ENCODE data around the gene ZNF598. TPM values are rescaled to one million over a fixed set of nuclear protein-coding genes. Genes with fewer than 3 reads are reported as not detected.

The ZNF598 gene
- total RNA-seq, 3 donors from 2014 or later (not counting 1 experiment from before 2014, with no cell fraction given), result 56.1 to 71.6 (median 58.2) TPM

DNA sequence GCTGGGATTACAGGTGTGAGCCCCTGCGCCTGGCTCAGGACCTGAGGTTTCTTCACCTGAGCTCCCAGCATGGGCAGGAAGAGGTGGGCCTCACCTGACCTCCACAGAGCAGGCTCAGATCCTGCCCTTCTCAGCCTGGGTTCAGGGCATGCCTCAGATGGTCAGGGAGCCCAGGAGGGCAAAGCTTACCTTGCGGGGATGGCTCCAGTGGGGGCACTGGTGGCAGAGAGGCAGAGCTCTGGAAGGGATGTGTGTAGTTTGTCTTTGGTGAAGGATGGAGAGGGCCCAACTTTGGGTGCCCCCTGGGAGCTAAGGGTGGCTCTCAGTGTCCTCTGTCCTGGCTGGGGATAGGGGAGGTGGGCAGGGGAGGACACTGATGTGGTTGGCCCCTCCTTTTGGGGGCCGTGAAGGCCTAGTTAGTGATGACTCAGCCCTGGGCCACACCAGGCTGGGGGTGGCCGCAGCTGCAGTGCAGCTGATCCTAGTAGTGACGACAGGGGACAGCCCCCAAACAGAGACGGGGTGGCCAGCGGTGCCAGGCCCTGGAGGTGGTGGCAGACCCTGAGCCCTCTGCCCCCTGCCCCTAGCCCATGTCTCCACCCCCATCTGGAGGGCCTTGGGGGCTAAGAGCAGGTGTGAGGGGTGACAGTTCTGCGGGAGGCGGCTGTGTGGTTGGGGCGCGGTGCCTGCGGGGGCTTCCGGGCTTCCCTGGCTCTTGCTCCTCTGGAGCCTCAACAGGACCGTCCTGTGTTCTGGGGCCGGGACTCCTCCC lies 22.9 kb upstream of the ZNF598 start:
- no peak for DNase-seq
- Histone ChIP-seq H3K4me3 (ENCODE audit: low read length) (no peak overlapping the region), H3K36me3 (ENCODE audit: control insufficient read depth, insufficient read depth, low read length) (no peaks in the 10 kb centered on the region), H3K27ac (ENCODE audit: low read length) (no peak overlapping the region), H3K27me3 (ENCODE audit: control insufficient read depth, insufficient read depth, low read length) (peaks cover 2% of the 10 kb centered on the region), H3K9me3 (ENCODE audit: control insufficient read depth, insufficient read depth, low read length) (no peaks in the 10 kb centered on the region), H3K4me1 (ENCODE audit: control insufficient read depth, insufficient read depth, low read length) (peaks cover 3% of the 10 kb centered on the region)
- TF ChIP-seq CTCF (IDR thresholded peaks at IDR 0.05), result no peak
- H3K27ac Mint-ChIP-seq, result peak overlapping the region; percentile 48 to 69
- ATAC-seq, result peak in 2 of 3 donors; percentile 64 to 76
- H3K4me1 Mint-ChIP-seq, result no peaks in the 10 kb centered on the region
- no peaks in the 10 kb centered on the region for H3K9me3 Mint-ChIP-seq
- intact Hi-C loops (cut with micrococcal nuclease), result no loop called here
- H3K27me3 Mint-ChIP-seq (ENCODE audit: low read depth in 2 of 2), result no peaks in the 10 kb centered on the region
- WGBS (ENCODE audit: insufficient coverage), result 60% methylated on average over 14 of the region's 15 CpGs
- H3K36me3 Mint-ChIP-seq, result no peaks in the 10 kb centered on the region
- H3K4me3 Mint-ChIP-seq, result peak overlapping the region; percentile 25

DNA sequence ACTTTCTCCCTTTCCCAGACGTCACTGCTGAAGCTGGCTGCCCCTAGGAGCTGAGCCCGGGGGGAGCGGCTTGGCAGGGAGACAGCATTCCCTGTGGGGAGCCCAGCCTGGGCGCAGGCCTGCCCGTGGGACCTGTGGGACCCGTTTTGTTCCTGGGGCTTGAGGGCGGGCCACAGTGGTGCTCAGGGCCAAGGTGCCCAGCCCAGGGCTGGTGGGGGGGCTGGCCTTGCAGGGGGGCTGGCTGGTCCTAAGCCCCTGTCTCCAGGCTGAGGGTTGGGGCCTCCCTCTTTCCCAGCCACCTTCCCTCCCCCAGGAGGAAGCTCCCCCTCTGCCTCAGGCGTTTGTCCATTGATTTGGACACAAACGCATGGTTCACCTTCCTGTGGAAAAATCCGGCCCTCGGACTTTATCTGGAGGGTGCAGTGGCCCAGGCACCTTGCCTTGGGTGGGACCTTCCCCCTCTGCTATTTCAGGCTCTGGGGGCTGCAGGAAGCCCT lies 21.5 kb upstream of the ZNF598 start:
- TF ChIP-seq CTCF (IDR thresholded peaks at IDR 0.05), result no peak
- no peak overlapping the region for H3K4me3 Mint-ChIP-seq

GRCh38 chr16:2030036-2030435 lies 20.4 kb upstream of the ZNF598 start:
- Histone ChIP-seq H3K27me3 (ENCODE audit: control insufficient read depth, insufficient read depth, low read length) (peaks cover 4% of the 10 kb centered on the region), H3K36me3 (ENCODE audit: control insufficient read depth, insufficient read depth, low read length) (no peaks in the 10 kb centered on the region), H3K9me3 (ENCODE audit: control insufficient read depth, insufficient read depth, low read length) (no peaks in the 10 kb centered on the region), H3K4me3 (ENCODE audit: low read length) (no peak overlapping the region), H3K4me1 (ENCODE audit: control insufficient read depth, insufficient read depth, low read length) (peaks cover 15% of the 10 kb centered on the region), H3K27ac (ENCODE audit: low read length) (no peak overlapping the region)
- Mint-ChIP-seq H3K36me3 (no peaks in the 10 kb centered on the region), H3K4me1 (peaks cover 0 to 4% of the 10 kb centered on the region in 2 donors), H3K9me3 (no peaks in the 10 kb centered on the region), H3K27me3 (ENCODE audit: low read depth in 2 of 2) (no peaks in the 10 kb centered on the region), H3K27ac (no peak overlapping the region), H3K4me3 (peak overlapping the region; percentile 21)
- DNase-seq (no peak), ATAC-seq (no peak)
- no peak for TF ChIP-seq CTCF (IDR thresholded peaks at IDR 0.05)
- intact Hi-C loops (cut with micrococcal nuclease), result no loop called here
- WGBS (ENCODE audit: insufficient coverage), result 94% methylated on average over 10 of the region's 11 CpGs

More for the DNA sequence above, 21.5 kb upstream of the ZNF598 start:
- ATAC-seq (no peak), DNase-seq (no peak)
- H3K36me3 Mint-ChIP-seq, result no peaks in the 10 kb centered on the region
- no peaks in the 10 kb centered on the region for H3K27me3 Mint-ChIP-seq (ENCODE audit: low read depth in 2 of 2)
- no peaks in the 10 kb centered on the region for H3K4me1 Mint-ChIP-seq
- Histone ChIP-seq H3K4me1 (ENCODE audit: control insufficient read depth, insufficient read depth, low read length) (peaks cover 11% of the 10 kb centered on the region), H3K4me3 (ENCODE audit: low read length) (no peak overlapping the region), H3K27me3 (ENCODE audit: control insufficient read depth, insufficient read depth, low read length) (peaks cover 2% of the 10 kb centered on the region), H3K27ac (ENCODE audit: low read length) (no peak overlapping the region), H3K9me3 (ENCODE audit: control insufficient read depth, insufficient read depth, low read length) (no peaks in the 10 kb centered on the region), H3K36me3 (ENCODE audit: control insufficient read depth, insufficient read depth, low read length) (no peaks in the 10 kb centered on the region)
- intact Hi-C loops (cut with micrococcal nuclease), result no loop called here
- no peaks in the 10 kb centered on the region for H3K9me3 Mint-ChIP-seq
- WGBS (ENCODE audit: insufficient coverage), result 84% methylated on average over 11 of the region's 11 CpGs
- H3K27ac Mint-ChIP-seq, result no peak overlapping the region

Measured in natural killer cell (primary cell).